Measurements from ENCODE around the gene B4GALNT3. TPM values are rescaled to one million over a fixed set of nuclear protein-coding genes. Genes with fewer than 3 reads are reported as not detected.

Gene B4GALNT3
- total and polyA plus RNA-seq, 2 of the 13 experiments (the other 11 are each of a cell fraction or from before 2014, with no cell fraction given), result 3.2 to 4.4 TPM

DNA sequence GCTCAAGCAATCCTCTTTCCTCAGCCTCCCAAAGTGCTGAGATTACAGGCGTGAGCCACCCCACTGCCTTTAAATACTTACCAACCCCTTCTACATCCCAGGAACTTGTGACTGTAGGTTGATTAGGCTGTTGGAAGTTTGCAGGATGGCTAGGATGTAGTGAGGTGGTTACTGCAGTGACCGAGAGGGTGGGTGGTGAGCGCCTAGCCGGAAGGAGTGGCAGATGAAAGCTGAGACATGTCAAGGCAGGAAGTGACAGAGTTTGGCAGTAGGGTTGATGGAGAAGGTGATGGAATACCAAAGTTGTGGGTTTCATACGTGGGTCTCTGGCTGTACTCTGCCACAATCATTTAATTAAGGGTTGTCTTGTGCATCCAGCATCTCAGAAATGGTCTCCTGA is 13.5 kb downstream of the B4GALNT3 start:
- DNase-seq (ENCODE audit: low spot score) (no peak), FAIRE-seq (no peak), ATAC-seq (no peak)
- Histone ChIP-seq H3K79me2 (ENCODE audit: insufficient read depth, low read length) (no peaks in the 10 kb centered on the region), H3K9me3 (ENCODE audit: low read length) (no peaks in the 10 kb centered on the region), H3K27me3 (ENCODE audit: control insufficient read depth in 1 of 2, insufficient read depth in 2 of 2, low read length in 2 of 2) (no peaks in the 10 kb centered on the region), H3K9ac (ENCODE audit: insufficient read depth, low read depth, low read length) (no peak overlapping the region), H4K20me1 (ENCODE audit: insufficient read depth, low read length) (no peaks in the 10 kb centered on the region), H3K4me1 (ENCODE audit: insufficient read depth, low read length) (no peaks in the 10 kb centered on the region), H3K27ac (ENCODE audit: extremely low read length, insufficient read depth, low read length) (no peak overlapping the region), H3K4me2 (ENCODE audit: low read depth, low read length) (no peak overlapping the region), H3K4me3 (replicated peaks in 1 of 3; ENCODE audit: insufficient read depth in 1 of 3, low read depth in 2 of 3, low read length in 3 of 3) (no peak overlapping the region), H3K36me3 (replicated peaks in 1 of 2; ENCODE audit: control insufficient read depth in 1 of 2, insufficient read depth in 2 of 2, low read length in 2 of 2) (no peaks in the 10 kb centered on the region), H2AFZ (ENCODE audit: low read length) (no peak overlapping the region)
- ChIA-PET CTCF (ENCODE audit: low intra/inter-chr PET ratio, low total read pairs) (no interaction called here), POLR2A (no interaction called here)
- intact Hi-C loops (cut with micrococcal nuclease; ENCODE audit: unreplicated experiment), result no loop called here
- BruUV-seq (replicated peaks), result no TSS peak
- 75% methylated on average over 5 of the region's 5 CpGs for WGBS (ENCODE audit: low lambda C conversion rate)
- in situ Hi-C loops (cut with HindIII; ENCODE audit: extremely low pct_ligation_motif_present, low pct_unique_long_range_greater_than_20kb), result no loop called here
- TF ChIP-seq ZNF282 (IDR thresholded peaks at IDR 0.05; ENCODE audit: partially characterized antibody), result no peak
- TF ChIP-seq ZNF761 (CRISPR knock-in tag; conservative IDR thresholded peaks at IDR 0.05), result no peak
- TF ChIP-seq, protein P1, sequence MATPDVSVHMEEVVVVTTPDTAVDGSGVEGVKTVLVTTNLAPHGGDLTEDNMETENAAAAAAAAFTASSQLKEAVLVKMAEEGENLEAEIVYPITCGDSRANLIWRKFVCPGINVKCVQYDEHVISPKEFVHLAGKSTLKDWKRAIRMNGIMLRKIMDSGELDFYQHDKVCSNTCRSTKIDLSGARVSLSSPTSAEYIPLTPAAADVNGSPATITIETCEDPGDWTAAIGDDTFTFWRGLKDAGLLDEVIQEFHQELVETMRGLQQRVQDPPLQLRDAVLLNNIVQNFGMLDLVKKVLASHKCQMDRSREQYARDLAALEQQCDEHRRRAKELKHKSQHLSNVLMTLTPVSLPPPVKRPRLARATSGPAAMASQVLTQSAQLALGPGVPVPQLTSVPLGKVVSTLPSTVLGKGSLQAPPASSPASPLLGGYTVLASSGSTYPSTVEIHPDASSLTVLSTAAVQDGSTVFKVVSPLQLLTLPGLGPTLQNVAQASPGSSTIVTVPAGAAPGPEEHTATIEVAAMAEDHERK (CRISPR knock-in tag; IDR thresholded peaks at IDR 0.05; ENCODE audit: low read depth), result no peak
- TF ChIP-seq TCF7 (IDR thresholded peaks at IDR 0.05; ENCODE audit: low read depth), result no peak
- TF ChIP-seq RERE (CRISPR knock-in tag; IDR thresholded peaks at IDR 0.05; ENCODE audit: low read depth), result no peak
- no peak for TF ChIP-seq TAF1 (CRISPR knock-in tag; IDR thresholded peaks at IDR 0.05)
- no peak for TF ChIP-seq RXRA (CRISPR knock-in tag; IDR thresholded peaks at IDR 0.05)
